Stomach smooth muscle (tissue), 2 donors: ENCODE data around the gene PLAC1.

Experiments
- H3K27ac ChIP-seq: one replicate; pipeline ENCODE4 v1.7.0; 2013; ENCODE audit warnings: mild to moderate bottlenecking, low read length, inconsistent platforms
- H3K27me3 ChIP-seq, 2 donors: one replicate each; pipeline ENCODE4 v1.7.0; 2013; ENCODE audit warnings: low read length in 2 of 2; ENCODE audit not compliant: insufficient read depth in 2 of 2, control insufficient read depth in 1 of 2
- H3K36me3 ChIP-seq, 2 donors: one replicate each; pipeline ENCODE4 v1.7.0; 2013; ENCODE audit warnings: low read length in 2 of 2; ENCODE audit not compliant: control insufficient read depth in 2 of 2, insufficient read depth in 2 of 2
- H3K4me1 ChIP-seq: one replicate; pipeline ENCODE4 v1.7.0; 2013; ENCODE audit warnings: low read length; ENCODE audit not compliant: control insufficient read depth, insufficient read depth
- H3K4me3 ChIP-seq, 2 donors: one replicate each; pipeline ENCODE4 v1.7.0; 2013; ENCODE audit warnings: low read length in 2 of 2
- H3K9ac ChIP-seq, 2 donors: one replicate each; pipeline ENCODE4 v1.7.0; 2013; ENCODE audit warnings: low read length in 2 of 2, mild to moderate bottlenecking in 1 of 2
- H3K9me3 ChIP-seq, 2 donors: one replicate each; pipeline ENCODE4 v1.7.0; 2013; ENCODE audit warnings: low read length in 2 of 2; ENCODE audit not compliant: control insufficient read depth in 2 of 2
- donor health status: healthy.
- donor health status: Pancreatic carcinoma.

The PLAC1 gene

GRCh38 chrX:134632355-134632754 lies 25.9 kb downstream of the PLAC1 start:
- H3K27ac ChIP-seq: no peak overlapping the region

GRCh38 chrX:134631426-134632346 lies 26.6 kb downstream of the PLAC1 start:
- H3K36me3 ChIP-seq: no peaks in the 10 kb centered on the region
- H3K27me3 ChIP-seq: peaks cover 0 to 11% of the 10 kb centered on the region in 2 donors
- H3K4me1 ChIP-seq: no peaks in the 10 kb centered on the region
- H3K4me3 ChIP-seq: no peak overlapping the region
- H3K27ac ChIP-seq: no peak overlapping the region
- H3K9ac ChIP-seq: no peak overlapping the region
- H3K9me3 ChIP-seq: no peaks in the 10 kb centered on the region

More at GRCh38 chrX:134632355-134632754, 25.9 kb downstream of the PLAC1 start:
- Histone ChIP-seq H3K4me3 (no peak overlapping the region), H3K9me3 (no peaks in the 10 kb centered on the region), H3K27me3 (peaks cover 0 to 11% of the 10 kb centered on the region in 2 donors), H3K36me3 (no peaks in the 10 kb centered on the region), H3K9ac (no peak overlapping the region), H3K4me1 (no peaks in the 10 kb centered on the region)

GRCh38 chrX:134628663-134629062 lies 29.6 kb downstream of the PLAC1 start:
- Histone ChIP-seq H3K4me1 (no peaks in the 10 kb centered on the region), H3K27ac (no peak overlapping the region), H3K9ac (no peak overlapping the region), H3K36me3 (no peaks in the 10 kb centered on the region), H3K9me3 (no peaks in the 10 kb centered on the region), H3K27me3 (peaks cover 0 to 13% of the 10 kb centered on the region in 2 donors), H3K4me3 (no peak overlapping the region)

GRCh38 chrX:134626434-134626833 lies 31.8 kb downstream of the PLAC1 start:
- Histone ChIP-seq H3K4me3 (no peak overlapping the region), H3K4me1 (no peaks in the 10 kb centered on the region), H3K36me3 (no peaks in the 10 kb centered on the region), H3K9ac (no peak overlapping the region), H3K9me3 (no peaks in the 10 kb centered on the region), H3K27me3 (peaks cover 0 to 14% of the 10 kb centered on the region in 2 donors), H3K27ac (no peak overlapping the region)

- Histone ChIP-seq H3K9me3 (no peaks in the 10 kb centered on the region), H3K4me3 (no peak overlapping the region), H3K27ac (no peak overlapping the region), H3K9ac (no peak overlapping the region), H3K36me3 (no peaks in the 10 kb centered on the region), H3K4me1 (no peaks in the 10 kb centered on the region), H3K27me3 (peaks cover 0 to 11% of the 10 kb centered on the region in 2 donors)
These were observed 33.0 kb downstream of the PLAC1 start for GRCh38 chrX:134625315-134625718.

- H3K4me3 ChIP-seq: no peak overlapping the region
- H3K9me3 ChIP-seq: no peaks in the 10 kb centered on the region
- no peak overlapping the region for H3K27ac ChIP-seq
- no peaks in the 10 kb centered on the region for H3K4me1 ChIP-seq
- H3K27me3 ChIP-seq: peaks cover 0 to 11% of the 10 kb centered on the region in 2 donors
- no peak overlapping the region for H3K9ac ChIP-seq
- H3K36me3 ChIP-seq: no peaks in the 10 kb centered on the region
These were observed 34.2 kb downstream of the PLAC1 start for GRCh38 chrX:134624046-134624430.

GRCh38 chrX:134623293-134624045 lies 34.8 kb downstream of the PLAC1 start:
- H3K27ac ChIP-seq: no peak overlapping the region
- H3K36me3 ChIP-seq: no peaks in the 10 kb centered on the region
- no peak overlapping the region for H3K4me3 ChIP-seq
- H3K9me3 ChIP-seq: no peaks in the 10 kb centered on the region
- H3K4me1 ChIP-seq: no peaks in the 10 kb centered on the region
- H3K27me3 ChIP-seq: peaks cover 0 to 11% of the 10 kb centered on the region in 2 donors
- no peak overlapping the region for H3K9ac ChIP-seq

GRCh38 chrX:134622813-134623185 lies 35.5 kb downstream of the PLAC1 start:
- peaks cover 0 to 11% of the 10 kb centered on the region in 2 donors for H3K27me3 ChIP-seq
- H3K9ac ChIP-seq: no peak overlapping the region
- no peak overlapping the region for H3K4me3 ChIP-seq
- H3K9me3 ChIP-seq: no peaks in the 10 kb centered on the region
- no peak overlapping the region for H3K27ac ChIP-seq
- H3K36me3 ChIP-seq: no peaks in the 10 kb centered on the region
- H3K4me1 ChIP-seq: no peaks in the 10 kb centered on the region

GRCh38 chrX:134622056-134622812 lies 36.0 kb downstream of the PLAC1 start:
- no peak overlapping the region for H3K9ac ChIP-seq
- H3K4me1 ChIP-seq: no peaks in the 10 kb centered on the region
- H3K27me3 ChIP-seq: peaks cover 0 to 8% of the 10 kb centered on the region in 2 donors
- no peaks in the 10 kb centered on the region for H3K9me3 ChIP-seq
- no peaks in the 10 kb centered on the region for H3K36me3 ChIP-seq
- H3K4me3 ChIP-seq: no peak overlapping the region
- H3K27ac ChIP-seq: no peak overlapping the region

- no peaks in the 10 kb centered on the region for H3K9me3 ChIP-seq
- H3K27ac ChIP-seq: no peak overlapping the region
- H3K4me1 ChIP-seq: no peaks in the 10 kb centered on the region
- peaks cover 0 to 5% of the 10 kb centered on the region in 2 donors for H3K27me3 ChIP-seq
- no peak overlapping the region for H3K9ac ChIP-seq
- no peaks in the 10 kb centered on the region for H3K36me3 ChIP-seq
- no peak overlapping the region for H3K4me3 ChIP-seq
These were observed 38.4 kb downstream of the PLAC1 start for GRCh38 chrX:134619838-134620237.
